ENCODE results near the gene MARCO. TPM values are rescaled to one million over a fixed set of nuclear protein-coding genes. Genes with fewer than 3 reads are reported as not detected.

The MARCO gene
- total RNA-seq, 2 donors from 2014 or later = 0.57 TPM; not detected in 1

- intact Hi-C loops (cut with DNase I) = no loop called here
- DNase-seq (ENCODE audit: low spot score) = no peak
- Histone ChIP-seq H3K27me3 (replicated peaks; ENCODE audit: insufficient read depth) (no peaks in the 10 kb centered on the region), H3K36me3 (no peaks in the 10 kb centered on the region), H3K9me3 (no peaks in the 10 kb centered on the region), H3K27ac (no peak overlapping the region), H3K4me1 (replicated peaks) (no peaks in the 10 kb centered on the region), H3K4me3 (no peak overlapping the region)
- no peak for TF ChIP-seq POLR2A (IDR thresholded peaks at IDR 0.05)
- no peak for TF ChIP-seq POLR2AphosphoS5 (IDR thresholded peaks at IDR 0.05)
- TF ChIP-seq CTCF (IDR thresholded peaks at IDR 0.05) = no peak
- WGBS = 100% methylated on average over 3 of the region's 3 CpGs
Measured at GRCh38 chr2:118905206-118905605, 36.8 kb upstream of the MARCO start.

GRCh38 chr2:118906186-118906585 is 35.8 kb upstream of the MARCO start:
- no peak for TF ChIP-seq POLR2A (IDR thresholded peaks at IDR 0.05)
- no peak for TF ChIP-seq CTCF (IDR thresholded peaks at IDR 0.05)
- WGBS = 93% methylated on average over 4 of the region's 4 CpGs
- Histone ChIP-seq H3K27me3 (replicated peaks; ENCODE audit: insufficient read depth) (no peaks in the 10 kb centered on the region), H3K4me3 (no peak overlapping the region), H3K36me3 (no peaks in the 10 kb centered on the region), H3K4me1 (replicated peaks) (no peaks in the 10 kb centered on the region), H3K9me3 (no peaks in the 10 kb centered on the region), H3K27ac (no peak overlapping the region)
- intact Hi-C loops (cut with DNase I) = no loop called here
- DNase-seq (ENCODE audit: low spot score) = no peak

GRCh38 chr2:118907759-118908158 is 34.2 kb upstream of the MARCO start:
- intact Hi-C loops (cut with DNase I) = no loop called here
- TF ChIP-seq POLR2AphosphoS5 (IDR thresholded peaks at IDR 0.05) (no peak), CTCF (IDR thresholded peaks at IDR 0.05) (no peak), POLR2A (IDR thresholded peaks at IDR 0.05) (no peak)
- no peaks in the 10 kb centered on the region for H3K27me3 ChIP-seq (replicated peaks; ENCODE audit: insufficient read depth)
- H3K4me1 ChIP-seq (replicated peaks) = no peaks in the 10 kb centered on the region
- H3K9me3 ChIP-seq = no peaks in the 10 kb centered on the region
- H3K27ac ChIP-seq = no peak overlapping the region
- H3K4me3 ChIP-seq = no peak overlapping the region
- WGBS = 41% methylated on average over 5 of the region's 5 CpGs
- no peak for DNase-seq (ENCODE audit: low spot score)
- no peaks in the 10 kb centered on the region for H3K36me3 ChIP-seq

- TF ChIP-seq CTCF (IDR thresholded peaks at IDR 0.05) (no peak), POLR2AphosphoS5 (IDR thresholded peaks at IDR 0.05) (no peak), POLR2A (IDR thresholded peaks at IDR 0.05) (no peak)
- no peak overlapping the region for H3K27ac ChIP-seq
- H3K4me3 ChIP-seq = no peak overlapping the region
- no peaks in the 10 kb centered on the region for H3K27me3 ChIP-seq (replicated peaks; ENCODE audit: insufficient read depth)
- no peaks in the 10 kb centered on the region for H3K4me1 ChIP-seq (replicated peaks)
- H3K9me3 ChIP-seq = no peaks in the 10 kb centered on the region
- WGBS = 65% methylated on average over 4 of the region's 4 CpGs
- DNase-seq (ENCODE audit: low spot score) = no peak
- intact Hi-C loops (cut with DNase I) = no loop called here
- no peaks in the 10 kb centered on the region for H3K36me3 ChIP-seq
Measured at GRCh38 chr2:118909191-118909590, 32.8 kb upstream of the MARCO start.

GRCh38 chr2:118911166-118911856 is 30.7 kb upstream of the MARCO start:
- no peak for DNase-seq (ENCODE audit: low spot score)
- 63% methylated on average over 5 of the region's 5 CpGs for WGBS
- Histone ChIP-seq H3K27me3 (replicated peaks; ENCODE audit: insufficient read depth) (no peaks in the 10 kb centered on the region), H3K36me3 (no peaks in the 10 kb centered on the region), H3K9me3 (no peaks in the 10 kb centered on the region), H3K4me3 (no peak overlapping the region), H3K27ac (no peak overlapping the region), H3K4me1 (replicated peaks) (no peaks in the 10 kb centered on the region)
- intact Hi-C loops (cut with DNase I) = no loop called here
- TF ChIP-seq POLR2A (IDR thresholded peaks at IDR 0.05) = no peak
- no peak for TF ChIP-seq POLR2AphosphoS5 (IDR thresholded peaks at IDR 0.05)
- TF ChIP-seq CTCF (IDR thresholded peaks at IDR 0.05) = no peak

All from prostate gland (tissue), 2 donors.